Mesenchymal stem cell (in vitro differentiated cells and primary cell): ENCODE data around the gene PER3.

ENCODE experiments used
- DNase-seq: peaks from one replicate; pipeline ENCODE4 v3.0.0-alpha.2; 2013
- H2AFZ ChIP-seq: one replicate; pipeline ENCODE4 v1.6.1; 2013; ENCODE audit warnings: low read depth, mild to moderate bottlenecking, control low read depth, inconsistent platforms, low read length, moderate library complexity
- H2AK5ac ChIP-seq: 2 replicates; pipeline ENCODE4 v1.6.1; 2013; ENCODE audit warnings: low read length, moderate library complexity, mild to moderate bottlenecking, inconsistent platforms; ENCODE audit not compliant: severe bottlenecking
- H2BK120ac ChIP-seq: one replicate; pipeline ENCODE4 v1.6.1; 2013; ENCODE audit warnings: low read depth, mild to moderate bottlenecking, inconsistent platforms, low read length, moderate library complexity
- H2BK12ac ChIP-seq, 2 experiments: one replicate each; pipeline ENCODE4 v1.6.1; 2013; ENCODE audit warnings: inconsistent platforms in 2 of 2, low read length in 2 of 2, mild to moderate bottlenecking in 2 of 2, moderate library complexity in 2 of 2, control low read depth in 1 of 2
- H2BK15ac ChIP-seq: one replicate; pipeline ENCODE4 v1.6.1; 2013; ENCODE audit warnings: mild to moderate bottlenecking, low read depth, inconsistent platforms; ENCODE audit not compliant: poor library complexity, severe bottlenecking
- H2BK5ac ChIP-seq: 2 replicates; pipeline ENCODE4 v1.6.1; 2013; ENCODE audit warnings: low read depth, mild to moderate bottlenecking, low read length, control low read depth, inconsistent platforms; ENCODE audit not compliant: poor library complexity, severe bottlenecking
- H3K14ac ChIP-seq, 2 experiments: one replicate each; pipeline ENCODE4 v1.6.1; 2013; ENCODE audit warnings: inconsistent platforms in 2 of 2, low read length in 2 of 2, control low read depth in 1 of 2, mild to moderate bottlenecking in 1 of 2, moderate library complexity in 1 of 2
- H3K18ac ChIP-seq, 2 experiments: one replicate each; pipeline ENCODE4 v1.6.1; 2013; ENCODE audit warnings: inconsistent platforms in 2 of 2, low read length in 2 of 2, control low read depth in 1 of 2, low read depth in 1 of 2, mild to moderate bottlenecking in 1 of 2
- H3K23ac ChIP-seq, 2 experiments: one replicate each; pipeline ENCODE4 v1.6.1; 2013; ENCODE audit warnings: inconsistent platforms in 2 of 2, low read length in 2 of 2, mild to moderate bottlenecking in 2 of 2, moderate library complexity in 2 of 2, control low read depth in 1 of 2
- H3K27ac ChIP-seq: 2 replicates; pipeline ENCODE4 v1.5.1; 2013; ENCODE audit warnings: mild to moderate bottlenecking, moderate library complexity, low read length, control low read depth, inconsistent platforms; ENCODE audit not compliant: poor library complexity, severe bottlenecking
- H3K27me3 ChIP-seq, 2 experiments: 2 replicates each; pipeline versions ENCODE4 v1.6.1 to v1.7.0; 2013; ENCODE audit warnings: low read length in 2 of 2, mild to moderate bottlenecking in 2 of 2, moderate library complexity in 2 of 2, control low read depth in 1 of 2, inconsistent platforms in 1 of 2; ENCODE audit not compliant: control insufficient read depth in 1 of 2, insufficient read depth in 1 of 2
- H3K36me3 ChIP-seq, 2 experiments: 2 replicates each; pipeline versions ENCODE4 v1.6.1 to v1.7.0; 2013; ENCODE audit warnings: low read length in 2 of 2, control low read depth in 1 of 2, inconsistent platforms in 1 of 2, low read depth in 1 of 2, mild to moderate bottlenecking in 1 of 2; ENCODE audit not compliant: insufficient read depth in 2 of 2, control insufficient read depth in 1 of 2
- H3K4ac ChIP-seq, 2 experiments: one replicate each; pipeline ENCODE4 v1.6.1; 2013; ENCODE audit warnings: inconsistent platforms in 2 of 2, low read length in 2 of 2, mild to moderate bottlenecking in 2 of 2, moderate library complexity in 2 of 2, control low read depth in 1 of 2, low read depth in 1 of 2
- H3K4me1 ChIP-seq: 2 replicates; pipeline ENCODE4 v1.6.1; 2013; ENCODE audit warnings: low read depth, low read length, control low read depth; ENCODE audit not compliant: control insufficient read depth, insufficient read depth
- H3K4me2 ChIP-seq: 2 replicates; pipeline ENCODE4 v1.6.1; 2013; ENCODE audit warnings: low read length, mild to moderate bottlenecking, inconsistent platforms; ENCODE audit not compliant: poor library complexity, severe bottlenecking
- H3K4me3 ChIP-seq, 2 experiments: 2 replicates each; pipeline versions ENCODE4 v1.5.1 to v1.7.0; 2013; ENCODE audit warnings: low read length in 2 of 2, mild to moderate bottlenecking in 2 of 2, control low read depth in 1 of 2, low read depth in 1 of 2; ENCODE audit not compliant: insufficient read depth in 1 of 2
- H3K79me1 ChIP-seq: replicated peaks from 2 replicates; pipeline ENCODE4 v1.6.1; 2013; ENCODE audit warnings: mild to moderate bottlenecking, control low read depth, low read length, inconsistent platforms; ENCODE audit not compliant: poor library complexity, severe bottlenecking
- H3K9ac ChIP-seq: 2 replicates; pipeline ENCODE4 v1.7.0; 2013; ENCODE audit warnings: mild to moderate bottlenecking, low read length, moderate library complexity
- H3K9me3 ChIP-seq: 2 replicates; pipeline ENCODE4 v1.7.0; 2013; ENCODE audit warnings: mild to moderate bottlenecking, low read length; ENCODE audit not compliant: control insufficient read depth
- H4K8ac ChIP-seq: one replicate; pipeline ENCODE4 v1.6.1; 2013; ENCODE audit warnings: inconsistent platforms, mild to moderate bottlenecking, low read length, moderate library complexity
- H4K91ac ChIP-seq: one replicate; pipeline ENCODE4 v1.6.1; 2013; ENCODE audit warnings: mild to moderate bottlenecking, low read length, inconsistent platforms
- WGBS: methylation state at CpG from one replicate; pipeline ENCODE4 v1.1.7; 2013; ENCODE audit warnings: mixed read lengths; 5-methylcytosine and 5-hydroxymethylcytosine counted together

Gene PER3

GRCh38 chr1:7871136-7871535 is 87.0 kb downstream of the PER3 start:
- H2AK5ac ChIP-seq, result no peak overlapping the region
- H3K4me2 ChIP-seq, result no peak overlapping the region
- H3K27me3 ChIP-seq, result peaks cover 3 to 8% of the 10 kb centered on the region in 2 experiments
- H3K4me3 ChIP-seq, result no peak overlapping the region
- no peaks in the 10 kb centered on the region for H3K9me3 ChIP-seq
- no peak overlapping the region for H3K4ac ChIP-seq
- no peak overlapping the region for H2BK15ac ChIP-seq
- no peak overlapping the region for H3K9ac ChIP-seq
- no peak overlapping the region for H2BK5ac ChIP-seq
- WGBS, result 73% methylated on average over 4 of the region's 6 CpGs
- no peaks in the 10 kb centered on the region for H3K4me1 ChIP-seq
- no peak for DNase-seq
- H3K79me1 ChIP-seq, result no peaks in the 10 kb centered on the region
- H4K91ac ChIP-seq, result no peak overlapping the region
- H3K18ac ChIP-seq, result no peak overlapping the region
- no peak overlapping the region for H4K8ac ChIP-seq
- no peak overlapping the region for H3K27ac ChIP-seq
- no peak overlapping the region for H2BK120ac ChIP-seq
- peak overlapping the region in 1 of 2 experiments; percentile 18 for H3K14ac ChIP-seq
- H3K23ac ChIP-seq, result no peak overlapping the region
- H2BK12ac ChIP-seq, result no peak overlapping the region
- no peaks in the 10 kb centered on the region for H3K36me3 ChIP-seq
- no peak overlapping the region for H2AFZ ChIP-seq

GRCh38 chr1:7873801-7874795 is 90.0 kb downstream of the PER3 start:
- H3K9ac ChIP-seq, result no peak overlapping the region
- H3K79me1 ChIP-seq, result no peaks in the 10 kb centered on the region
- H3K27me3 ChIP-seq, result peaks cover 0 to 3% of the 10 kb centered on the region in 2 experiments
- WGBS, result 75% methylated on average over 9 of the region's 11 CpGs
- H3K4me1 ChIP-seq, result no peaks in the 10 kb centered on the region
- H3K9me3 ChIP-seq, result peaks cover 5% of the 10 kb centered on the region
- no peak overlapping the region for H3K4ac ChIP-seq
- no peak overlapping the region for H2AFZ ChIP-seq
- H3K4me2 ChIP-seq, result no peak overlapping the region
- DNase-seq, result no peak
- H2BK120ac ChIP-seq, result no peak overlapping the region
- H4K8ac ChIP-seq, result no peak overlapping the region
- no peak overlapping the region for H2BK5ac ChIP-seq
- no peak overlapping the region for H3K27ac ChIP-seq
- no peak overlapping the region for H2BK12ac ChIP-seq
- H3K36me3 ChIP-seq, result no peaks in the 10 kb centered on the region
- no peak overlapping the region for H4K91ac ChIP-seq
- no peak overlapping the region for H2AK5ac ChIP-seq
- H3K18ac ChIP-seq, result no peak overlapping the region
- H3K14ac ChIP-seq, result no peak overlapping the region
- H2BK15ac ChIP-seq, result no peak overlapping the region
- H3K23ac ChIP-seq, result no peak overlapping the region
- no peak overlapping the region for H3K4me3 ChIP-seq

- Histone ChIP-seq H2AFZ (no peak overlapping the region), H4K91ac (no peak overlapping the region), H3K4me1 (no peaks in the 10 kb centered on the region), H3K36me3 (no peaks in the 10 kb centered on the region), H3K4me2 (no peak overlapping the region), H2BK120ac (no peak overlapping the region), H3K27me3 (peaks cover 3 to 4% of the 10 kb centered on the region in 2 experiments), H3K14ac (no peak overlapping the region), H3K4ac (no peak overlapping the region), H2AK5ac (no peak overlapping the region), H3K27ac (no peak overlapping the region), H3K23ac (no peak overlapping the region), H2BK12ac (no peak overlapping the region), H3K18ac (no peak overlapping the region), H3K9ac (no peak overlapping the region), H4K8ac (no peak overlapping the region), H3K4me3 (no peak overlapping the region), H2BK15ac (no peak overlapping the region), H2BK5ac (no peak overlapping the region), H3K79me1 (no peaks in the 10 kb centered on the region), H3K9me3 (peaks cover 5% of the 10 kb centered on the region)
- WGBS, result no CpG with 5 or more reads among the region's 1 CpG
- DNase-seq, result no peak
Observed at GRCh38 chr1:7878027-7878426, 93.9 kb downstream of the PER3 start.

GRCh38 chr1:7879228-7879627 is 95.1 kb downstream of the PER3 start:
- H3K23ac ChIP-seq, result no peak overlapping the region
- 94% methylated on average over 3 of the region's 3 CpGs for WGBS
- H2AFZ ChIP-seq, result no peak overlapping the region
- no peaks in the 10 kb centered on the region for H3K36me3 ChIP-seq
- H3K9me3 ChIP-seq, result peaks cover 5% of the 10 kb centered on the region
- no peak overlapping the region for H2BK12ac ChIP-seq
- H2AK5ac ChIP-seq, result no peak overlapping the region
- H2BK5ac ChIP-seq, result no peak overlapping the region
- no peak overlapping the region for H3K27ac ChIP-seq
- H4K91ac ChIP-seq, result no peak overlapping the region
- no peak overlapping the region for H3K9ac ChIP-seq
- no peak overlapping the region for H3K4me2 ChIP-seq
- no peaks in the 10 kb centered on the region for H3K4me1 ChIP-seq
- H2BK120ac ChIP-seq, result no peak overlapping the region
- no peaks in the 10 kb centered on the region for H3K79me1 ChIP-seq
- peaks cover 3 to 4% of the 10 kb centered on the region in 2 experiments for H3K27me3 ChIP-seq
- no peak overlapping the region for H3K4me3 ChIP-seq
- H4K8ac ChIP-seq, result no peak overlapping the region
- H2BK15ac ChIP-seq, result no peak overlapping the region
- no peak for DNase-seq
- no peak overlapping the region for H3K4ac ChIP-seq
- no peak overlapping the region for H3K18ac ChIP-seq
- H3K14ac ChIP-seq, result no peak overlapping the region
